ENCODE data around the gene DRD4. TPM values are rescaled to one million over a fixed set of nuclear protein-coding genes. Genes with fewer than 3 reads are reported as not detected.
A peak's percentile ranks its signal among the peaks of the same experiment; 100 is the strongest.

DRD4 gene
- total and polyA plus RNA-seq, 2 of the 13 experiments (the other 11 are each of a cell fraction or from before 2014, with no cell fraction given) = 0.09 to 0.13 TPM

DNA sequence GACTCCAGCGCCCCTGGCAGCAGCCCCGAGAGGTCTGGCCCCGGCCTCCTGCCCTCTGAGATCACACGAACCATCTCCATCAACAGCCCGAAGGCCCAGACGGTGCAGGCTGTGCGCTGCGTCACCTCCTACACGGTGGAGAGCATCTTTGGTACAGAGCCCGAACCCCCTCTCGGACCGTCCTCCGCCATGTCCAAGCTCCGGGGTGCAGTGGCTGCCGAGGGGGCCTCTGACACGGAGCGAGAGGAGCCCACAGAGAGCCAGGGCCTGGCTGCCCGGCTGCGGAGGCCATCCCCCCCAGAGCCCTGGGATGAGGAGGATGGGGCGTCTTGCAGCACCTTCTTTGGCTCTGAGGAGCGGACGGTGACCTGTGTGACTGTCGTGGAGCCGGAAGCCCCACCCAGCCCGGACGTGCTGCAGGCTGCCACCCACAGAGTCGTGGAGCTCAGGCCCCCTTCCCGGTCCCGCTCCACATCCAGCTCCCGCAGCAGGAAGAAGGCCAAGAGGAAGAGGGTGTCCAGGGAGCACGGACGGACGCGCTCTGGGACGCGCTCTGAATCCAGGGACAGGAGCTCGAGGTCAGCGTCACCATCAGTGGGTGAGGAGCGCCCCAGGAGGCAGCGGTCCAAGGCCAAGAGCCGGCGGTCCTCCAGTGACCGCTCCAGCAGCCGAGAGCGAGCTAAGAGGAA, 29.0 kb upstream of the DRD4 start (continued):
- TF ChIP-seq, protein P1, sequence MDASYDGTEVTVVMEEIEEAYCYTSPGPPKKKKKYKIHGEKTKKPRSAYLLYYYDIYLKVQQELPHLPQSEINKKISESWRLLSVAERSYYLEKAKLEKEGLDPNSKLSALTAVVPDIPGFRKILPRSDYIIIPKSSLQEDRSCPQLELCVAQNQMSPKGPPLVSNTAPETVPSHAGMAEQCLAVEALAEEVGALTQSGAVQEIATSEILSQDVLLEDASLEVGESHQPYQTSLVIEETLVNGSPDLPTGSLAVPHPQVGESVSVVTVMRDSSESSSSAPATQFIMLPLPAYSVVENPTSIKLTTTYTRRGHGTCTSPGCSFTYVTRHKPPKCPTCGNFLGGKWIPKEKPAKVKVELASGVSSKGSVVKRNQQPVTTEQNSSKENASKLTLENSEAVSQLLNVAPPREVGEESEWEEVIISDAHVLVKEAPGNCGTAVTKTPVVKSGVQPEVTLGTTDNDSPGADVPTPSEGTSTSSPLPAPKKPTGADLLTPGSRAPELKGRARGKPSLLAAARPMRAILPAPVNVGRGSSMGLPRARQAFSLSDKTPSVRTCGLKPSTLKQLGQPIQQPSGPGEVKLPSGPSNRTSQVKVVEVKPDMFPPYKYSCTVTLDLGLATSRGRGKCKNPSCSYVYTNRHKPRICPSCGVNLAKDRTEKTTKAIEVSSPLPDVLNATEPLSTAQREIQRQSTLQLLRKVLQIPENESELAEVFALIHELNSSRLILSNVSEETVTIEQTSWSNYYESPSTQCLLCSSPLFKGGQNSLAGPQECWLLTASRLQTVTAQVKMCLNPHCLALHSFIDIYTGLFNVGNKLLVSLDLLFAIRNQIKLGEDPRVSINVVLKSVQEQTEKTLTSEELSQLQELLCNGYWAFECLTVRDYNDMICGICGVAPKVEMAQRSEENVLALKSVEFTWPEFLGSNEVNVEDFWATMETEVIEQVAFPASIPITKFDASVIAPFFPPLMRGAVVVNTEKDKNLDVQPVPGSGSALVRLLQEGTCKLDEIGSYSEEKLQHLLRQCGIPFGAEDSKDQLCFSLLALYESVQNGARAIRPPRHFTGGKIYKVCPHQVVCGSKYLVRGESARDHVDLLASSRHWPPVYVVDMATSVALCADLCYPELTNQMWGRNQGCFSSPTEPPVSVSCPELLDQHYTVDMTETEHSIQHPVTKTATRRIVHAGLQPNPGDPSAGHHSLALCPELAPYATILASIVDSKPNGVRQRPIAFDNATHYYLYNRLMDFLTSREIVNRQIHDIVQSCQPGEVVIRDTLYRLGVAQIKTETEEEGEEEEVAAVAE (CRISPR knock-in tag; IDR thresholded peaks at IDR 0.05; ENCODE audit: borderline replicate concordance) = no peak
- TF ChIP-seq ZNF564 (CRISPR knock-in tag; IDR thresholded peaks at IDR 0.05) (no peak), NFKB2 (CRISPR knock-in tag; IDR thresholded peaks at IDR 0.05; ENCODE audit: borderline replicate concordance) (no peak), RBM22 (optimal IDR thresholded peaks at IDR 0.05; ENCODE audit: low read length) (peak; percentile 31)
- TF ChIP-seq, protein P2, sequence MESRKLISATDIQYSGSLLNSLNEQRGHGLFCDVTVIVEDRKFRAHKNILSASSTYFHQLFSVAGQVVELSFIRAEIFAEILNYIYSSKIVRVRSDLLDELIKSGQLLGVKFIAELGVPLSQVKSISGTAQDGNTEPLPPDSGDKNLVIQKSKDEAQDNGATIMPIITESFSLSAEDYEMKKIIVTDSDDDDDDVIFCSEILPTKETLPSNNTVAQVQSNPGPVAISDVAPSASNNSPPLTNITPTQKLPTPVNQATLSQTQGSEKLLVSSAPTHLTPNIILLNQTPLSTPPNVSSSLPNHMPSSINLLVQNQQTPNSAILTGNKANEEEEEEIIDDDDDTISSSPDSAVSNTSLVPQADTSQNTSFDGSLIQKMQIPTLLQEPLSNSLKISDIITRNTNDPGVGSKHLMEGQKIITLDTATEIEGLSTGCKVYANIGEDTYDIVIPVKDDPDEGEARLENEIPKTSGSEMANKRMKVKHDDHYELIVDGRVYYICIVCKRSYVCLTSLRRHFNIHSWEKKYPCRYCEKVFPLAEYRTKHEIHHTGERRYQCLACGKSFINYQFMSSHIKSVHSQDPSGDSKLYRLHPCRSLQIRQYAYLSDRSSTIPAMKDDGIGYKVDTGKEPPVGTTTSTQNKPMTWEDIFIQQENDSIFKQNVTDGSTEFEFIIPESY (CRISPR knock-in tag; IDR thresholded peaks at IDR 0.05) = peak; percentile 76
- TF ChIP-seq, protein P3, sequence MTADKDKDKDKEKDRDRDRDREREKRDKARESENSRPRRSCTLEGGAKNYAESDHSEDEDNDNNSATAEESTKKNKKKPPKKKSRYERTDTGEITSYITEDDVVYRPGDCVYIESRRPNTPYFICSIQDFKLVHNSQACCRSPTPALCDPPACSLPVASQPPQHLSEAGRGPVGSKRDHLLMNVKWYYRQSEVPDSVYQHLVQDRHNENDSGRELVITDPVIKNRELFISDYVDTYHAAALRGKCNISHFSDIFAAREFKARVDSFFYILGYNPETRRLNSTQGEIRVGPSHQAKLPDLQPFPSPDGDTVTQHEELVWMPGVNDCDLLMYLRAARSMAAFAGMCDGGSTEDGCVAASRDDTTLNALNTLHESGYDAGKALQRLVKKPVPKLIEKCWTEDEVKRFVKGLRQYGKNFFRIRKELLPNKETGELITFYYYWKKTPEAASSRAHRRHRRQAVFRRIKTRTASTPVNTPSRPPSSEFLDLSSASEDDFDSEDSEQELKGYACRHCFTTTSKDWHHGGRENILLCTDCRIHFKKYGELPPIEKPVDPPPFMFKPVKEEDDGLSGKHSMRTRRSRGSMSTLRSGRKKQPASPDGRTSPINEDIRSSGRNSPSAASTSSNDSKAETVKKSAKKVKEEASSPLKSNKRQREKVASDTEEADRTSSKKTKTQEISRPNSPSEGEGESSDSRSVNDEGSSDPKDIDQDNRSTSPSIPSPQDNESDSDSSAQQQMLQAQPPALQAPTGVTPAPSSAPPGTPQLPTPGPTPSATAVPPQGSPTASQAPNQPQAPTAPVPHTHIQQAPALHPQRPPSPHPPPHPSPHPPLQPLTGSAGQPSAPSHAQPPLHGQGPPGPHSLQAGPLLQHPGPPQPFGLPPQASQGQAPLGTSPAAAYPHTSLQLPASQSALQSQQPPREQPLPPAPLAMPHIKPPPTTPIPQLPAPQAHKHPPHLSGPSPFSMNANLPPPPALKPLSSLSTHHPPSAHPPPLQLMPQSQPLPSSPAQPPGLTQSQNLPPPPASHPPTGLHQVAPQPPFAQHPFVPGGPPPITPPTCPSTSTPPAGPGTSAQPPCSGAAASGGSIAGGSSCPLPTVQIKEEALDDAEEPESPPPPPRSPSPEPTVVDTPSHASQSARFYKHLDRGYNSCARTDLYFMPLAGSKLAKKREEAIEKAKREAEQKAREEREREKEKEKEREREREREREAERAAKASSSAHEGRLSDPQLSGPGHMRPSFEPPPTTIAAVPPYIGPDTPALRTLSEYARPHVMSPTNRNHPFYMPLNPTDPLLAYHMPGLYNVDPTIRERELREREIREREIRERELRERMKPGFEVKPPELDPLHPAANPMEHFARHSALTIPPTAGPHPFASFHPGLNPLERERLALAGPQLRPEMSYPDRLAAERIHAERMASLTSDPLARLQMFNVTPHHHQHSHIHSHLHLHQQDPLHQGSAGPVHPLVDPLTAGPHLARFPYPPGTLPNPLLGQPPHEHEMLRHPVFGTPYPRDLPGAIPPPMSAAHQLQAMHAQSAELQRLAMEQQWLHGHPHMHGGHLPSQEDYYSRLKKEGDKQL (CRISPR knock-in tag; IDR thresholded peaks at IDR 0.05; ENCODE audit: low read depth) = no peak

Measured in HepG2 (cell line).